Fibroblast of upper back skin (primary cell): Measurements from ENCODE around the gene TRAF2.

Experiments used
- DNase-seq: peaks from one replicate; pipeline ENCODE4 v3.0.0-alpha.2; 2013

The TRAF2 gene

GRCh38 chr9:136886610-136887597 lies 588 bp downstream of the TRAF2 start:
- DNase-seq: no peak

- no peak for DNase-seq
Measured at GRCh38 chr9:136888454-136888853, 2.1 kb downstream of the TRAF2 start.

- DNase-seq: no peak
Measured at GRCh38 chr9:136889858-136890257, 3.5 kb downstream of the TRAF2 start.

- no peak for DNase-seq
Measured at GRCh38 chr9:136890661-136891060, 4.3 kb downstream of the TRAF2 start.

- no peak for DNase-seq
Measured at GRCh38 chr9:136896027-136896426, 9.7 kb downstream of the TRAF2 start.

- DNase-seq: no peak
Measured at GRCh38 chr9:136898483-136899100, 12.3 kb downstream of the TRAF2 start.

GRCh38 chr9:136899196-136899595 lies 12.9 kb downstream of the TRAF2 start:
- no peak for DNase-seq

- no peak for DNase-seq
Measured at GRCh38 chr9:136900556-136900955, 14.2 kb downstream of the TRAF2 start.

- no peak for DNase-seq
Measured at GRCh38 chr9:136900988-136901515, 14.7 kb downstream of the TRAF2 start.

GRCh38 chr9:136901516-136902258 lies 15.4 kb downstream of the TRAF2 start:
- no peak for DNase-seq

GRCh38 chr9:136902259-136902821 lies 16.0 kb downstream of the TRAF2 start:
- DNase-seq: no peak

GRCh38 chr9:136903041-136903554 lies 16.8 kb downstream of the TRAF2 start:
- no peak for DNase-seq

GRCh38 chr9:136906266-136906665 lies 19.9 kb downstream of the TRAF2 start:
- DNase-seq: no peak

- no peak for DNase-seq
Measured at GRCh38 chr9:136907011-136907914, 20.9 kb downstream of the TRAF2 start.

- DNase-seq: no peak
Measured at GRCh38 chr9:136910197-136910900, 24.0 kb downstream of the TRAF2 start.

- no peak for DNase-seq
Measured at GRCh38 chr9:136910901-136911245, 24.6 kb downstream of the TRAF2 start.

GRCh38 chr9:136913701-136914438 lies 27.6 kb downstream of the TRAF2 start:
- DNase-seq: no peak

- no peak for DNase-seq
Measured at GRCh38 chr9:136915632-136916329, 29.5 kb downstream of the TRAF2 start.
